A549 treated with AZD9567 at 1 μM for 4 hours (cell line): Measurements from ENCODE around the gene TMEM229A. TPM values are rescaled to one million over a fixed set of nuclear protein-coding genes. Genes with fewer than 3 reads are reported as not detected.

ENCODE experiments used
- total RNA-seq: library from RNA; stranded (reverse); fragments of 200-300 nt; extraction: Qiagen RNA extraction; gene quantifications from 5 replicates; pipeline ENCODE4 v1.2.3, GENCODE V29; 2022; ENCODE audit not compliant: insufficient read depth

TMEM229A gene
- total RNA-seq: not detected in 5 replicates

DNA sequence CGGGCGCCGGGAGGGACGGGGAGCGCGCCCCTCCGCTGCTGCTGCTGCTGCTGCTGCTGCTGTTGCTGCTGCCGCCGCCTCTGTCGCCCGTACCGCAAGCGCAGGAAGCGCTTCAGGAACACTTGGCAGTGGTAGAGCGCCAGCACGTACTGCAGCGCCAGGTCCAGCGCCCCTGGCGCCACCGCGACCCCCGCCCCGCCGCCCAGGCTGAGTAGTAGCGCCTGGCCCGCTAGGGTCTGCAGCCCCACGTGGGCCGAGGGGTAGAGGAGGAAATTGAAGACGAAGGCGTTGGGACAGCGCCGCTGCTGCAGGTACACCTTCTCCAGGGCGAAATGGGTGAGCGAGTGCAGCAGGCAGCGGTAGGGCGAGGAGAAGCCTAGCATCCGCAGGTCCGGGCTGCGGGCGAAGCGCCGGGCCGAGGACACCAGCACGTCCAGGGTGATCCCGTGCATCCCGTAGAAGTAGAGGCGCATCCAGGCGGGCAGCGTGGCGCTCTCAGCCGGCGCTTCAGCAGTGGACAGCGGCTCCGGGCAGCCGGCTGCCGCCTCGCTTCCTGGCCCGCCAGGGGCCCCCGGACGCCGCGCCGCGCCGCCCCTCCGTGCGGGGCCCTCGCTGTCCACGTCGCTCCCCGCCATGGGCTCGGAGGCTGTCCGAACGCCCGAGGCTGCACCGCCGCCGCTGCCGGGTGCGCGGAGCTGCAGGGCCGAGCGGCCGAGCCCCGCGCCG is at the start of gene TMEM229A:
TSS of gene TMEM229A (minus strand) at position 699 of the 726 bp plus-strand sequence. CDS start at position 635, 64 bp downstream.

Other genes starting within 250 kb of the TMEM229A start
- not detected in 5 replicates for gene HYAL4, start 187.9 kb downstream of the TMEM229A start, total RNA-seq
- not detected in 5 replicates for gene SPAM1, start 107.8 kb downstream of the TMEM229A start, total RNA-seq